GM19468 (cell line): ENCODE data around the gene CDH13.

Experiments used
- ATAC-seq: cut with Tn5 transposase; IDR thresholded peaks from one replicate; pipeline ENCODE4 v1.9.1; 2021; ENCODE audit warnings: mild to moderate bottlenecking, moderate library complexity, moderate number of reproducible peaks; ENCODE audit not compliant: unreplicated experiment; ENCODE audit errors: extremely low read depth

CDH13 gene

GRCh38 chr16:83733301-83733700 lies 1106.5 kb downstream of the CDH13 start:
- no peak for ATAC-seq

- ATAC-seq: no peak
Observed at GRCh38 chr16:83734136-83734535, 1107.4 kb downstream of the CDH13 start.

DNA sequence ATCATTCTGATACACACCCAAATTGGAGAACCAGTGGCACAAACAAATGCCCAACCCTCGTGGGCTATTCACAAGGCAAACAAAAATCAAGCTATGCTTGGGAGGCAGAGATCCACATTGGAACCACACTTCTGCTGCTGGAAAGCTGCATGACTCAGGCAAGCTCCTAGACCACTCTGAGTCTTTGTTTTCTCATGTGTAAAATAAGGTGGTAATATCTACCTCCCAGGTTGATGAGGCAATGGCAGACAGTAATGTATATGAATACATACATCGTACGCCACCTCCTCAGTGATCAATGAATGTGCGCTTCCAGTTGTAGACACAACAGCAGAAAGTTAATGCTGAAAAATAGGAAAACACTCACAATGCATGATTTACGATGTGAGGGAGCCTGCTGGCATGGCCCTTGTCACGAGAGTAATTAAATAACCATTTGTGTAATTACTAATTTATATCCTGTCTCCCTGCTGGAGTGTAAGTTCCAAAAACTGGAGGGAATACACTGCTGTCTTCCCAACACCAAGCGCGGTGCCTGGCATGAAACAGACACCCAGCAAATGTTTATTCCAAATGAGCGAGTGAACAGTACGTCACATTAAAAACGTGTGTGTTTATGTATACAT lies 1111.1 kb downstream of the CDH13 start:
- ATAC-seq: no peak

DNA sequence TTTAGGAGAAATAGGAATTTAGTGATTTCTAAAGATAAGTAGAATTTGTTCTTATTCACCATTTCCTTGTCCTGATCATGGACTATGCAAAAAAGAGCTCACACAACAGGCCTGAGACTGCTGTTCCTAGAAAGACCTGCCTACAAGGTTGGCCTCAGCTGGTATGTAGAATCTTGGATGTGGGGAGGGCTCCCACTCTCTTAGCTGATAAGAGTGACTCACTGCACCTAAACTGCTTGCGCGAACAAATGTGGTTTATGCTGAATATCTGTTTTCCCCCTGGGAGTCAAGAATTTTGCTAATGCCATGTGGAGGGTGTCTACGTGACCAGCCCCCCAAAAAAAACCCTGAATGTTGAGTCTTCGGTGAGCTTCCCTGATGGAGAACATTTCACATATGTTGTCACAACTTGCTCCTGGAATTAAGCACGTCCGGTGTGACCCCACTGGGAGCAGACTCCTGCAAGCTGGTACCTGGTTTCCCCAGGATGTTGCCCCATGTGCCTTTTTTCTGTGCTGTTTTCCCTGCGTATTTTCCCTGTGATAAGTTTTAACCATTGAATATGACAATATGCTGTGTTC lies 1112.2 kb downstream of the CDH13 start:
- no peak for ATAC-seq

- ATAC-seq: no peak
Observed at GRCh38 chr16:83742124-83742899, 1115.5 kb downstream of the CDH13 start.

DNA sequence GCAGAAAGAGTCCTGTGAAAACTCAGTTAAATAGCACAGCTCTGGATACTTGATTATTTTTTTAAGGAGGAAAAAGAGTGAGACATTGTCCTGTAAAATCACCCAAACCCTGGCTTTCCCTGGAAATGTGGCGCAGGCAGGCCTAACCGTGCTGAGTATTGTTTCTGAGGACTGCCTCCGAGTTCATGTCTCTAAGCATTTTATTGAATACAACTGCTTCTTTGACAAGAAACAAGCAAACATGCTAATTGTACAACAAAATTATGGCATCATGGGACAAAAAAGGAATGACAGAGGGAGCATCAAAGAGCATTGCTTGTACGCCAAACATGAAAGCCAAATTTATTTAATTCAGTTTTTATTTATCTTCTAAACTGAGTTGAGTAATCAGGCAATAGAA lies 1116.5 kb downstream of the CDH13 start:
- no peak for ATAC-seq

GRCh38 chr16:83743720-83744119 lies 1117.0 kb downstream of the CDH13 start:
- ATAC-seq: no peak

DNA sequence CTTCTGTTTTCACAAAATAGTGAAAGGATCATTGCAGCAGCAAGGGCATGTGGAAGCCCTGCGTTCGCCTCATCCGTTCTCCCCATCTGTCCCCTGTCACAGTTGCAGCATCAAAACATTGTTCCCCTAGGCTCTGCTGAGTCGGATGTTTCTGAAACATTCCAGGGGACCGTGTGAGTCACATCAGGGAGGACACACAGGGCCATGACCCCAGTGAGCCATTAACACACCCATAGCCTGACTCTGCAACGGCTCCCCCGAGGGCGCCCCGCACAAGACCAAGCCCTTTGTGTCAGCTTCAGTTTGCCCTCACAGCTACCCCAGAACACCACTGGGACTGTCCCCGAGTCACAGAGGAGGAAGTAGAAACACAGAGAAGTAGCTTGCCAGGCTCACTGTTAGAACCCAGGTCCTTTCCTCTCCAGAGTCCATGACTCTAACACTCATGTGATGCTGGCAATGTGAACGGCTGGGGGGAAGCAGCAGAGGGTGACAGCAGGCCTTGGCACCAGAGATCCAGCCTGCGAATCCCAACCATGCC lies 1117.7 kb downstream of the CDH13 start:
- no peak for ATAC-seq

DNA sequence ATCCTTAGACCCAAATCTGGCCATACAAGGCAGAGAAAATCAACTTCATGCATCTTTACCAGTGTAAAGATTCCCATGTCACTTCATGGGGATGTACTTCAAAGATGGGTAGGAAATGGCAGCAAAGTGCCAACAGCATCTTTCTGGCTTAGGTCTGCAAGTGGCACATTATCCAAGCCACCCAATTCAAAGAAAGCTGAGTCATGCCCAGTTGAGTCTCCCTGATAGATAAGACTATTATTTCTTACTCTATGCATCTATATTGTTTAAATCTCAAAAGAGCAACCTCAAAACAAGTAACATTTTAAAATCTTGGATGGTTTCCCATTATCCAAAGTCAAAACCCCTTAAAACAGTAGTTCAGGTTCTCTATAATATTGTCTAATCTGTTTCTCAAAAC lies 1119.8 kb downstream of the CDH13 start:
- no peak for ATAC-seq

- no peak for ATAC-seq
Observed at GRCh38 chr16:83747936-83748335, 1121.2 kb downstream of the CDH13 start.

DNA sequence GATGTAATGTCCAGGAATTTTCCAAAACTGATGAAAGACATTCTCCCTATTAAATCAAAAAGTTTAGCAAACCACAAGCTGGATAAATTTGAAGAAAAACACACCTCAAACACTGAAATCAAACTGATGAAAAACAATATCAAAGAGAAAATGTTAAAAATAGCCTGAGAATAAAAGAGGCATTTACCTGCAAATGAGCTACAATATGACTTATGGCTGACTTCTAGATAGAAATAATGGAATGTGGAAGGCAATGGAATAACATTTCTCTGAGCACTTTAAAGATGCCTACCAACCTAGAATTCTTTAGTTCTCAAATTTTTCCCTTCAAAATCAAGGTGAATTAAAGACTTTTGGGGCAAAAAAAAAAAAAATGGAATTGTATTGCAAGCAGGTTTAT lies 1128.6 kb downstream of the CDH13 start:
- no peak for ATAC-seq

DNA sequence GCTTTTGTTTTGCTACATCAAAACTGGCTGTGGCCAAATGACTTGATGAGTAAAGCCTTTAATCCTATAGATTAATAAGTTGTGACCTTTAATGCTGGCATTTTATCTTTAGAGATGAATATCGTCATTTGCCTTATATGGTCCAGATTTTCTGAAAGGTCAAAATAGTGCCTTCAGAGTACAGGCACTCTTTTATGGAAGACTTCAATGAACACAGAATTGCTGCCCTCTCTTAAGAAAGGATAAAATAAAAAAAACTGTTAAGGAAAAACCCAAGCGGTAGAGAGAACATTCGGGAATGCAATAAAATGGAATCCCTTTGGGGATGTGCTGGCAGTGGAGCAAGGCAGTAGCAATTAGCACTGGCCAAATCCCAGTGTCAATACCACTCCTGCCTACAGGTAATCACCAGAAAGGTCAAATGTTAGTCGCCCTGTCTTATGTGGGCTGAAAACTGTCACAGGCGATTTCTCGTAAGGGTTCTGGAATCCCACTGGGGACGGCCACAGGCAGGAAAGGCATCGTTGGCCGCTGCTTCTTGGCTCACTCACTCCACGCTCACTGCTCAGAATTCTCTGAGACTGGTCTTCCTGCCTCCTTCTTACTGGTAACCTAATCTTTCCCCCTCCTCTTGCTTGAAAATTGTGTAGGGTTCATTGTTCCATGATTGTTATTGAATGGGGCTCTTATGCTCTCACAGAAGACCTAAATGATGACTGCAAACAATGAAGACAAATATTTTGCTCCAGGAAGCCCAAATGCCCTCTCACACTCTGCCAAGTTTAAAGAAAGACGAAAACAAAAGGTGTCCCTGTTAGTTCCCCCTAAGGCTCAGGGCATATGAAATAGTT lies 1135.6 kb downstream of the CDH13 start:
- ATAC-seq: no peak

DNA sequence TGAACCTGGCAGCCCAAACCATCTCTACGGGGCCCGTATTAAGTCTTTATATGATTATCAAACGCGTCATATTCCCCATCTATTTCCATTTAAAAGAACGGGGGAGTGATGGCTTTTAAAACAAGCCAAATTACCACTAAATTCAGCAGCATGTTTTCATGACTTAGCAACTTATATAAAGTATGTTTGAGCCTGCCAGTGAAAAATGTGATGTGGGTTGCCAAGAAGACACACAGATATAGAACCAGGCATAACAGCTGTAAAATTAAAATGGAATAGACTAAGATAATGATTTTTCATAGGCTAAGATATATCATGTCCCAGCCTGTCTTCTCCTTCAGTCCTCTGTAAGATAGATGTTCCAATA lies 1136.2 kb downstream of the CDH13 start:
- ATAC-seq: no peak

GRCh38 chr16:83768986-83769385 lies 1142.2 kb downstream of the CDH13 start:
- no peak for ATAC-seq

DNA sequence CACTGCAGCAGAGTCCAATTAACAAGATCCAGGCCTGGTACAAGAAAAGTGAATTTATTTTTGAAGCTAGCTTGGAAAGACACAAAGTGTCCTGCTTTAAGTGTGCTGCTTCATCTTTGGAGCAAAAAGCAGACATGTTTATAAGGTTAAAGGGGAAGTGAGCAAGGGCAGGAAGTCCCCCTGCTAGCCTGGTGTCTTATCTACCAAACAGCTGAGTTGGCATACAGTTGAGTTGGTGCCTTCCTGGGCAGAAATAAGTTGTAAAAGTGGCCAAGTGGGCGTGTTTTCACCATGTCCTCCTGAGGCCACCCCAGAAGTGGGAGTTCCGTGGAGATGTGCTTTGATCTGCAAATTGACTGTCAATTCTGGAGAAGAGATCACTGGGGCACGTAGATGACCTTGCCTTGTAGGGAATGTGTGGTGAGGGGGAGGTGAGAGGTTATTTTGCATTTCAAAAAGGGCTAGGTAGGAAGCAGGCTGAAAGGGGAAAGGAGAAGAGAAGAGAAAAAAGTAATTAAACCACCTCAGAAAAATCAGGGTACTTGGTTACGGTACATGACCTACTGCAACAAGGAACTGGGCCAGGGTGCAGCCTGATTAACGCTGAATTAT lies 1142.7 kb downstream of the CDH13 start:
- ATAC-seq: no peak

- no peak for ATAC-seq
Observed at GRCh38 chr16:83771306-83771942, 1144.7 kb downstream of the CDH13 start.

GRCh38 chr16:83772806-83773205 lies 1146.0 kb downstream of the CDH13 start:
- no peak for ATAC-seq

- no peak for ATAC-seq
Observed at GRCh38 chr16:83774066-83774465, 1147.3 kb downstream of the CDH13 start.

DNA sequence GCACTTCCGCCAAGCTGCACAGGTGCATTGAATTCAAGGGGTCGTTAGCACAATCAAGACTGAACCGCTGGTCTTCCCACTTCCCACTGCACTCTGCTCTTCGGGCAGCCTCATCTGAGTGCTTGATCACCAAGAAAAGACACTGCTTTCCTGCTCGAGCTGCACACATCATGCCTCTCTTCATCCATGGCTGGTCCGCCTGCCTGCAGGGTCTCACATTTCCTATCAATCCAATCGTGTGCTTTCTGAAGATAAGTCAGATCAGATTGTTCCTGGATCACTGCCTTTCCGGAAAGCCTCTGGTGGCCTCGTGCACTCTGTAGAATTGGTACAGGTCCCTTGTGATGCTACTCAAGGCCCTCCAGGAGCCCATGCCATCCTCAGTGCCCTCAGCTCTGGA lies 1150.2 kb downstream of the CDH13 start:
- ATAC-seq: no peak

DNA sequence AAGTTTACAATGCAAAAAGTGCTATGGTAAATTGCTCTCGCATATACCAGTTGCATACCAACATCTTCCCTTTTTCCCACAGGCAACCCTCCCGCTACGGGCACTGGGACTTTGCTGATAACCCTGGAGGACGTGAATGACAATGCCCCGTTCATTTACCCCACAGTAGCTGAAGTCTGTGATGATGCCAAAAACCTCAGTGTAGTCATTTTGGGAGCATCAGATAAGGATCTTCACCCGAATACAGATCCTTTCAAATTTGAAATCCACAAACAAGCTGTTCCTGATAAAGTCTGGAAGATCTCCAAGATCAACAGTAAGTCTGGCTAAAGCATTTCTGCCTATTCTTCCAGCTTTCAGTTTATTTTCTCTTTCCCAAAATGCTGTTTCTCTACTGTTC lies 1153.1 kb downstream of the CDH13 start:
- ATAC-seq: no peak
